HG03045 (cell line): ENCODE measurements around the gene MGAT4A.

Experiments used
- ATAC-seq: cut with Tn5 transposase; IDR thresholded peaks from one replicate; pipeline ENCODE4 v1.9.1; 2021; ENCODE audit warnings: mild to moderate bottlenecking, moderate library complexity; ENCODE audit not compliant: unreplicated experiment

MGAT4A gene

DNA sequence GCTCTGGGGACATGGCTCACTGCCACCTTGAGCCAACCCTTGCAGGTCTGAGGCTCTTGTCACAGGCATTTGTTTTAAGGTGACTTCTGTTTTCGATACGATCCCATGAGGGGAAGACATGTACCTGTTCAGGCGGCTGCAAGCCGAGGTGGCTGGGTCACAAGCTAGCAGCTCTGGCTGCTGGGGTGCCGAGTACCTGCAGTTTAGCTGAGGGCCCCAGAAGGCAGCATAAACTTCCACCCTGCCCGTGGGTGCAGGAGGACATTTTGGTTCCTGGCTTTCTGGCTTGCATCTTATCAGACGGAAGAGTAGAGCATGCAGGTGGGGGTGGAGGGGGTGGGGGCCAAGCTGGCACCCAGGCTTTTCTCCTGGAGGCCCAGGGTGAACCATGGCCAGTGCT lies 151.0 kb downstream of the MGAT4A start:
- no peak for ATAC-seq

DNA sequence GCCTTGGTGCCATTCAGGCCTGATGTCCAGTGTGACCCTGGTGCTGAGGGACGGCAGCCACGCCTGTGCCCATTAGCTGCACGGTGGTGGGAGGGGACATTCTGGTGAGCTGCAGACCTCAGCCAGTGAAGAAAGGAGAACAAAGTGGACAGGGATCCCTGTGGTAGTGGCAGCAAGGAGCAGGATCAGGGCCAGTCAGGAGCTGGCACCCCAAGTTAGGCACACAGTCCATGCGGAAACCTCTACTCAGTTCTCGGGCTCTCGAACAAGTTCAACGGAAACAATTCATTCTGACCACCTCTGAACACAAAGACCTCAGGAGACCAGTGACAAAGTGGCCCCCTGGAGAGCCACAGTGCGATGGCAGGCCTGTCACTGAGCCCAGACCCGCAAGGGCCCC lies 152.7 kb downstream of the MGAT4A start:
- ATAC-seq = no peak

GRCh38 chr2:98577313-98577712 lies 153.6 kb downstream of the MGAT4A start:
- ATAC-seq = no peak

DNA sequence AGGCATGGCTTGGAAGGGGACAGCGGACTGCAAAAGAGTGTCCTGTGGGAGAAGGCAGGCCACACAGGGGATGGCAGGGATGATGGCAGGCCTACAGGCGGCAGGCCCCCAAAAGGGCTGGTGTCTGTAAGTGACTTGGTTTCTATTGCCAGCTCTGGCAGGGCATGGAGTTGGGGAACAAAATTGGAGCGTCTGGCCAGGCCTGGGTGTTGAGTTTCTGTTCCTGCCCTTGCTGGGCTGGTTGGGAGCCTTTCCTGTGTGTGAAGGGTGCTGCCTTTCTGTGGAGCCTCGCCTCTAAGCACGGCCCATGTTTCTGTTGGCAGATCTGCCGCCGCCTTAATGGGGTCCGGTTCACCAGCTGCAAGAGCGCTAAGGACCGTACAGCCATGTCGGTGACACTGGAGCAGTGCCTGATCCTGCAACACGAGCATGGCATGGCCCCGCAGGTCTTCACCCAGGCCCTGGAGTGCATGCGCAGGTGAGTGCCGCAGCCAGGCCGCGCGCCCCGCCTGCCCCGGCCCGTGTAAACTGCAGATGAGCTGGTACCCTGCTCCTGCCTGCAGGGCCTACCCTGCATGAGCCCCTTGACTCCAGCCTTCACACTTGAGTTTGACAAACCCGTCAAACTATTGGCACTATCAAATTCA lies 154.1 kb downstream of the MGAT4A start:
- no peak for ATAC-seq

- no peak for ATAC-seq
Measured at GRCh38 chr2:98573426-98573825, 157.5 kb downstream of the MGAT4A start.

GRCh38 chr2:98572676-98573075 lies 158.3 kb downstream of the MGAT4A start:
- no peak for ATAC-seq

DNA sequence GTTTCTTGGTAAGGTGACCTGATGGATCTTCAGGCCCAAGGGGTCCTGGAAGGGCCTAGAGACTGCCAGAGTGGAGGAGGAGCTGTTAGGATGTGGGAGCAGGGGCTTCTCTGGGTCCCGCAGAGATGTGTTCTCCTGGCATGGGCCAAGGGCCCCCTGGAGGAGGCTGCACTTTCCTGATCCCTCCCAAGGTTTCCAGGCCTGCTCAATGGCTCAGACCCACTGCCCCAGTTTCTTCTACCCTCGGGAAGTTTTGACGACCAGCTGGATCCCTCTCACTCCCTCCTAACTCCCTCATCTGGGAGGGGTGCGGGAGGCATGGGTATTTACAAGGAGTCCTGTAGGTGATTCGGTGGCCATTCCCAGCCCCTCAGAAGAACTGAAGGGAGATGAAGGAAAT lies 158.7 kb downstream of the MGAT4A start:
- no peak for ATAC-seq

GRCh38 chr2:98571796-98572195 lies 159.1 kb downstream of the MGAT4A start:
- ATAC-seq = no peak

DNA sequence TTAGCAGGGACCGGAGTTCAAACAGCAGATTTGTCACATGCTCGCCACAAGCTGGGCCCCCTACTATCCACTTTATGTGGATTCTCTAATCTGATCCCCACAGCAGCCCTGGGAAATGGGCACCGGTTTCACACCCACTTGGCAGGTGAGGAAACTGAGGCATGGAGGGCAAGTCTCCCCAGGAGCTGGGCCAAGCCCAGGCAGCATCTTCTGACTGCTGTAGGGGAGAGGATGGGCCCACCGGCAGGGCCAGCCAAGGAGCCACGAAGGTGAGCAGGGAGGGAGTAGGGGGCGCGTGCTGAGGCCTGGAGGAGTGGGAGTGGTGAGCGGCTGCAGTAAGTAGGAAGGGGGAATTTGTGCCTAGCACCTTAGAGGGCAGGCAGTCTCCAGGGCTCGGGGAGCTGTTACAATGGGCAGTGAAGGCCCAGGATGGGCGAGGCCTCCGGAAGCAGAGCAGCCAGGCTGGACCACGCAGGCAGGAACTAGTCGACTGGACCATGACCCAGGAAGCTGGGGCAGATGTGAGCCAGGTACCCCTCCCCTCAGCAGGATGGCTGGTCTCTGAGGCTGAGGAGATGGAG lies 159.7 kb downstream of the MGAT4A start:
- ATAC-seq = no peak

DNA sequence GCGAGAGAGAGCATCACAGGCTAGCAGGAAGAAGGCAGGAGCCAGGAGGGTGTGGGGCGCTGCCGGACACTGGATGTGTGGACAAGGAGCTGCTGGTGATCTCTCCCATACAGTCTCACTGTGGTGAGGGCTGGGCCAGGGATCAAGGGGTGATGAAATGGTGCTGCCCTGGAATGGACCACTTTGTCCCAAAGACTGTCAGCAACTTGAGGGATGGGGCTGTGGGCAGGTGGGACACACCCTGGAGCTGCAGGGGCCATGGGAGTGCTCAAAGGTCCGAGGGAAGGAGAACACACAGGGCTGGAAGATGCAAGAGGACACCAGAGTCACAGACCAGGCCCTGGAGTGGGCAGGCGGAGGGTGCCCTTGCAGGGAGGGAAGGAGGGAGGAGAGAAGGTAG lies 160.6 kb downstream of the MGAT4A start:
- no peak for ATAC-seq

GRCh38 chr2:98569915-98570314 lies 161.0 kb downstream of the MGAT4A start:
- no peak for ATAC-seq

DNA sequence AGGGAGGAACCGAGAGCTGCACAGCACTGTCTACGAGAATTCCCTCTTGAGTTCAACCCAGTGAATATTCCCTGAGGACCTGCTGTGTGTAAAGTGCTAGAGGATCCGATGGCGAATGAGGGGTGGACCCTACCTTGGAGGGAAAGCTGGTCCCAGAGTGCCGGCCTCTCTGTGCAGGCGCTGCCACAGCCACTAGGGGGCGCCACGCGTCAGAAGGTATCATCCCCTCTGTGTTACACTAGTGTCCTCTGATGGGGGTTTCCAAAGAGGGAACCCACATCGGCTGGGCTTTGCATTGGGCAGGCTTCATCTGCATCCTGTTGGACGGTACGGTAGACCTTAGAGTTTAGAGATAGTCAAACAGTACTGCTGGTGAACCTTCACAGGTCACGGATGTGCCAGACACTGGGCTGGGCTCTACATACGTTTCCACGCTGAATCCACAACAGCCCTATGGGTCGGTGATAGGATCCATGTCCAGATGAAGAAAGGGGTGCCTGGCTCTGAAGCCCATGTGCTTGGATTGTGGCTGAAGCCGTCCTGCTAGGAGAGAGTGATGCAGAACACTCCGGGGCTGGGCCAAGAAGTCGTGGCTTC lies 161.6 kb downstream of the MGAT4A start:
- no peak for ATAC-seq
